HG02588 (cell line): ENCODE data around the gene SDK2.

Experiments used
- ATAC-seq: cut with Tn5 transposase; IDR thresholded peaks from one replicate; pipeline ENCODE4 v1.9.1; 2021; ENCODE audit warnings: mild to moderate bottlenecking, moderate library complexity; ENCODE audit not compliant: unreplicated experiment

SDK2 gene

DNA sequence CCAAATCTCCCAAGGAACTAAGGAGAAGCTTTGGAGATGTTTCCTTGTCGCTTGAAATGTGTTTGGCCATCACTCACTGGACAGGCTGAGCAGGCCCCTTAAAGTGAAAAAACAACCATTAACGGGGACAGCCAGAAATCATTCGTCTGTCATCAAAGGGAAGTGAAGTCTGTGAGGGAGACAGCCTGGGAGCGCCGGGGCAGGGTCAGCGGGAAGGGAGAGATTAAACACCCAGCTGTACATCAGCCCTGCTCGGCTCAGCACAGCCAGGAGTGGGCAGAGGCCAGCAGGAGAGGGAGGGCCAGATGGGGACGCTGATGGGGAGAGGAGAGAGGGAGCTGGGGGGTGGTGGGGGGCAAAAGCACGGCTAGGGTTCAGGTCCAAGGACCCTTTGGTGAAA is 105.1 kb downstream of the SDK2 start:
- no peak for ATAC-seq

DNA sequence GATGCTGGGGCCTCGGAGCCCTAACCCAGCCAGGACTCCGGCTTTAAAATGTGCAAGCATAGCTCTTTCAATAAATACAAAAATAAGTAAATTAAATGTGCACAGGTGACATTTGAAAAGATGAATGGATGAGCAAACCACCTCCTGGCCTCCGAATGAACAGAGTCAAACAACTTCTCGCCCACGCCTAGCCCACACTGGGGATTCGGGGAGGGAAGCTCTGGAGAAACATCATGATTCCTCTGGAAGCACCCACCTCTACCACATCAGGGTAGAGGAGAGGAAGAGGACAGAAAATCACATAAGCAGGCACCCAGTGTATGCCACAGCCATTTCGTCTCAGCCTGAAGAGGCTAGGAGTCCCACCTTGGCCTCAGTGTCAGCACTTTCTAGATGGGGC is 105.8 kb downstream of the SDK2 start:
- ATAC-seq = no peak

DNA sequence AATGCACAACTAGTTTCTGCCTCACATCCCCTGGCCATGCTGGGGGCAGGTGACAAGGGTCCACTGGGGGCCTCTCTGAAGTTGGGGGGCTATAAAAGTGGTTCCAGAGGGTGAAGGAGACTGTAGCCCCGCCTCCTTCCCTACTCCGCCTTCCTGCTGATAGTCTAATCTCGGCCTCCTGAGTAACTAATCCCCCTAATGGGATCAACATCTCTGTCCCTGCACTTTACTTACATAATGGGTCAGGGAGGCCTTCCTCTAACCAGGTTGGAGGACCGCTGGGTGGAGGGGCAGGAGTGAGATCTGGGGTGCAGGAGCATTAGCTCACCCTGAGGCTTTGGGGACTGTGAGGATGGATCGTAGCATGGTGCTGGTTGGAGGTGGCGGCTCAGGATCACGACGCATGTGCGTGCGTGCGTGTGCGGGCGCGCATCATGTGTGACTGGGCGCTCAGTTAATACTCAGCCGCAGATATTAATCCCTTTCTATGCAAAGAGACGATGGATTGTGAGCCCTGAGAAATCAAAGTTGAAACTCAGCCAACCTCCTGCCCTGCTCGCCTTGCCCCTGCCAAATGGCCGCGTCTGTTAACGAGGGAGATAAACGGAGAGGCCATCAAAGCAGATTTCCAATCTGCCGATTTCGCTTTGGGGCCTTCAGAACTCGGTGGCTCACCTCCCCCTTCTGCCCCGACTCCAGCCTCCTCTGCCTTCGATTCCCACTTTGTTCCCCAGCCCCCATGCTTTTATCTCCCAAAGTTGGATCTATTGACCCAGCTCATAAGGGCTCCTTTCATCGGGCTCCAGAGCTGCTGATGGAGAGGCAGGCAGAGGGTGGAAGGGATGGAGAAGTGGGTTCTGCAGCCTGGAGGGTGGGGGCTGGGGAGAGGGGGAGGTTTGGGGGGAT is 107.3 kb downstream of the SDK2 start:
- no peak for ATAC-seq

DNA sequence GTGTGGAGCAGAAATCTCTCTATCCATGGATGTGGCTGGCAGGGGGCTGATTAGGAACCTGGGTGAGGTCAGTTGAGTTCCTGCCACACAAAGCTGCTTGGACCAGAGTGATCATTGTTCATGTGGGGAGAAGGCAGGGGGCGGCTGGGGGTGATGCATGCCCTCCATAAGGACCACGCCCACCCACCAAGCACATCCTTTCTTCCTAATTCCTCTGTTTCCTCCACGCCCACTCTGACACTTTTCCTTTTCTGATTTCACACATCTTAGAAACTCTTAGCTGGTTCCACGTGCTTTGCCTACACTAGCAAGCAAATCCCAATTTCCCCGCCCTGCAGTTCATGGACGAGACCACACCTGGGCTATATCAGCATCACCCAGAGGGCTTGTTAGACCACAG is 108.5 kb downstream of the SDK2 start:
- no peak for ATAC-seq

DNA sequence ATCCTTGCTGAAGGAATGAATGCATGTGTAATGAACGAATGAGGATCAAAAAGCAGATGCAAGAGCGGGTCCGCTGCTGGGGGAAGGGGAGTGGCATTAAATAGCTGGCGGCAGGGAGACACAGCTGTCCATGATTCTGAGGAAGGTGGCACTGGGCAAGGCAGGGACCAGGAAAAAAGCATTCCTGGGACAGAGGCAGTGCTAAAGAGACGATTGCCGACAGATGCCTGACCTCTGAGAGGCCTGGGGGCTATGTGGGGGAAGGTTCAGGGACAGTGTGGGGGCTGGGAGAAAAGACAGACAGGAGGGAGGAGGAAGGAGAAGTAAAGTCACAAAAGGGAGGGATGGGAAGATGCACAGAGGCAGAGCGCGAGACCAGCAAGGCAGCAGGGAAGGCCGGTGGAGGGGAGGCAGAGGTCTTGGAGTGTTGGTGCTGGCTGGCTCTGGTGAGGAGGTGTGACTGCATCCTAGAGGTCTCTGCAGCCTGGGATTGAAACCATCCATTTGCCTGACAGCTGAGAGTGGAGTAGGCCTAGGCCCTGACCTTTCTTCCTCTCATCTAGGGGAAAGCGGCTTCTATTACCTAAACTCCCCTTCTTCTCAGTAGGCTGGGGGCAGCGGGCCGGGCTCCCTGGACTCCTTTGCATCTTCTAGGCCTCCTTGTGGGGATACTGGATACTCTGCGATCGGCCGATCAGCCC is 109.9 kb downstream of the SDK2 start:
- no peak for ATAC-seq

DNA sequence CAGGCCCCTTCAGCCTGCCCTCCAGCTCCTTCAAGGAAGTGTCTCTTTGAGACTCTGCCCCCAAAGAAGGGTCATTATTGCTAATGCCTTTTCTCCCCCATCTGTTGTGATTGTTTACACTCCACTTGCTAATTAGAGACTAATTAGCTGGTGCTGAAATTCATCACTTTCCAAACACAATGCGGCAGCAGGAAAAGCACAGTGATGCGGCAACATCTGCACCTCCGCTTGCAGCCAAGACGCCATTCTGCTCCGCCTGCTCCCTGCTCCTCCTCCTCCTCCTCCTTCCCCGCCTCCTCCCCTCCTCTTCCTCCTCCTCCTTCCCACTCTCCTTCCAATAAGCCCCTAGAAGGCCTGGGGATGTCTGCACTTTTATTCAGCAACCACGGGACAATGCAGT is 110.5 kb downstream of the SDK2 start:
- ATAC-seq = no peak

DNA sequence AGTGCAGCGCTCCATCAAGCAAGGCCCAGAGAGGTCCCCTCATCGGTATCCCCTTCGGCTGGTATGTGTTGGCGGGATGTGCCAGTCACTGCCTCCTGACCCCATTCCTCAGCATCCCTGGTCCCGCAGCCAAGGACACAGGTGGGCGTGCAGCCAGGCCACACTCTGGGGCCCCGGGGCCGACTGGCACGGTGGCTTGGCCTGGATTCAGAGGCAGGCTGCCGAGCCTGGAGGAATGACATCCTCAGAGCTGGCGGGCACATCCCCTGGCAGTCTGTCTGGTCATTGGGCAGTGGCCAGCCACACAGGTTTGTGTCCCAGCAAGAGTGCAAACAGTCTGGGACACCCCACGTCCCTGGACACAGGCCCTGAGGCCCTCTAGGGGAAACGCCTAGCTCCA is 111.1 kb downstream of the SDK2 start:
- ATAC-seq = no peak

DNA sequence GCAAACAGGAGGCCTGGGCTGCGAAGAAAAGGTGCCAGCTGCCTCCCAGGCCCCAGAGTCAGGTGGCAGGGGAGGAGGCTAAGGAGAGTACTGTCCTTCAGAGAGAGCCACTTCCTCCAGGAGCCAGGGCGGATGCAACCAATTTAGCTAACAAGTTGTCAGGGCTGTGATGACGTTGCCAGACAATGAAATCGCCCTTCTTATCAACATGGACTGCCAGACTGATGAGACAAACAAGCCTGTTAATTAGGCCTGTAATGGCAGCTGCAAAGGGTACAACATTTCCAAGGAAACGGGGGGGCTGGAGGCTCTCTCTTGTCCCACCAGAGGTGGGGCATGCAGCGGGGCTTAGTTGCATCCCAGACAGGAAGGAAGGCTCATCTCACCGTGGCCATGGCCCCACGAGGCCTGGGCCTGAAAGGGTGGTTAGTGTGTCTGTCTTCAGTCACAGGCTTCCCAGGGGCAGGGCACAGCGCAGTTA is 111.8 kb downstream of the SDK2 start:
- no peak for ATAC-seq

DNA sequence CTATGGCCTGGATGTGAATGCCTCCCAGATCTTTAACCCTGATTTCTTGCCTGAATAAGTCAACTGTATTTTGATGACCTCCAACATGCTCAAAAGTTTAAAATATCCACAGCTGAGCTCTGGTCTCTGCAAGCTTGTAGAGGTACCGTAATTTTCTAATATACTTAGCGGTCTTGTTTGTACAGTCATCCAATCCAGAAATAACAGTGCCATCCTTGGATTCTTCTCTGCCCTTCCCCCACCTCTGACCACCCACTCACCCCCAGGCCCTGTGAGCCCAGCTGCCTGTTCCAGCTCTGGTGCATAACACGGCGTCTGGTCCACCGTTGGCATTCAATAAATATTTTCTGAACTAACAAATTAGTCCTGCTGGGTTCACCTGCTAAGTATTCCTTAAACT is 113.1 kb downstream of the SDK2 start:
- ATAC-seq = no peak

DNA sequence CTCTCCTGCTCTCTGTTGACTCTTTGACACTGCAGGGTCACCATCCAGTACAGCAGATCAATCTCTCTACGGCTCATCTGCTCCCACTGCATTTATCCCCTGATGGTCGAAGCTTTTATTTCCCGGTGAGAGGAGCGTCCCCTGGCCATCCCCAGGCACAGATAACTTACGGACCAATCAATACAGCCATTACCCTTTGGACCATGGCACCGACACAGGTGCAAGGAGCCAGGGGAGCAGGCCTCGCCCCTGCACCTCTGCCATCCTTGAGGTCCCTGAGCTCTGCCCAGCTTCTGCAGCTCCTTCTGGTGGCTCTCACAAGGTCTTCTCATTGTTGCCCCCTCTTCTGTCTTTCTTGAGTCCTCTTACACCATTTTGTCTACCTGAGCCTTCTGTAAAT is 115.6 kb downstream of the SDK2 start:
- ATAC-seq = no peak

DNA sequence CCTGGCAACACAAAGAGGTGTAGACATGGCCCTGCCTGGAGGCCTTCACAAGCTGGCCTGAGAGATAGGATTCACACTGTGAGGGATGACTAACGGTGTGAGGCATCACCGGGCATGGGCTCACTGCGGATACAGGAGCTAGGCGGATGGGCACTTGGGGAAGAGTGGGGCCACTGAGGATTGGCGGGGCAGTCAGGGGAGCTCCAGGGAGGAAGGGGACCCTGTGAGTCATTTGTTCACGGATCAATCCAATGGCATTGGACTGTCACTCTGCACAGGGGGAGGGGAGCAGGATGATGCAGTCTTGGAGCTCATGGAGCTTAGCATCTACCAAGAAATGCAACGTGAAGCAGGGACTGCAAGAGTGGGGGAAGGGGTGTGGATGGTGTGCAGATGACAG is 117.3 kb downstream of the SDK2 start:
- no peak for ATAC-seq

DNA sequence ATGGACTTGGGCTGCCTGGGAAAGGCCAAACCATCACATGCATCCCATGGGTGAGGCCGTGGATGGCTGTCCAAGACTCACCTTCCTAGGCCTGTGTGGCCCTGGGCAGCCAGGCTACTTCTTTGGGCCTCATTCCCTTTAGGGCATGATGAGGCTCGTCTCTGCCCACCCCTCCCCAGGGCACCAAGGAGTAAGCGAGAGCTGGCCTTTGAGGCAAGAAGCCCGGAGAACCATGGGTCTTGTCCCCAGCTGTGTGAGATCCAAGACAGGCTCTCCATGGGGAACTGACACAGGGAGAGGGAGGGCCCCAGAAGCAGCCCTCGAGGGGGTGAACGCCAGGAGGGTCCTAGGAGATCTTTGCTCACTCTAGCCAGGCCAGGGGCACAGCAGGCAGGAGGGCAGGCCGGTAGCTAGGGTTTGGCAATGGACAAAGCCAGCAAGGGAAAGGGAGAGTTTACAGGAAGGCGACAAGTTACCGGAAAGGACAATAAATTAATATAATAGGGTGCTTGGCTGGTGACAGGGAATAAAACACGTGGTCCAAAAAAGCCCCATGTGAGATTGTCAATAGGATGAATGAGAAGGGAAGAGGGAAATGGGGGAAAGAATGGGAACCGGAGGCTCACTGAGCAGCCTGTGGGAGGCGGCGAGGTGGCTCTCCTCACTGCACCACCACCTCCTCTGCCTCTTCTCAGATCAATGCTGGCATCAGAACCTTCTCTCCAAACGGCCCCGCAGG is 119.1 kb downstream of the SDK2 start:
- no peak for ATAC-seq

DNA sequence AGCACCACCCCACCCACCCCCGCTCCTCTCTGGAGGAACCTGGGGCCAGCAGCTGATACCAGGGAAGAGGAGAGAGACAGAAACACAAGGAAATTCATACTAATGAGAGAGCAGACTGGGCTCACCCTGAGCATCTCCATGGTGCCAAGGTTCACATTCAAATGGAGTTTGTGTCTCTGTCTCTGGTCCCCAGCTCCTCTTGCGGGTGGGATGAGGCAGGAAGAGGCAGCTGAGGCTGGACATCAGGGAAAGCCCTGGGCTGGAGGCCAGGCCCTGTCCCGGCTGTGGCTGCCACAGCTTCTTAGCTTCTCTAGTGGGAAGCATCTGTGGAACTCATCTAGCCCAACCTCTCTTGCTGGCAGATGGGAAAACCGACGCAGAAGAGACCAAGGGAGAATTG is 121.5 kb downstream of the SDK2 start:
- ATAC-seq = no peak

DNA sequence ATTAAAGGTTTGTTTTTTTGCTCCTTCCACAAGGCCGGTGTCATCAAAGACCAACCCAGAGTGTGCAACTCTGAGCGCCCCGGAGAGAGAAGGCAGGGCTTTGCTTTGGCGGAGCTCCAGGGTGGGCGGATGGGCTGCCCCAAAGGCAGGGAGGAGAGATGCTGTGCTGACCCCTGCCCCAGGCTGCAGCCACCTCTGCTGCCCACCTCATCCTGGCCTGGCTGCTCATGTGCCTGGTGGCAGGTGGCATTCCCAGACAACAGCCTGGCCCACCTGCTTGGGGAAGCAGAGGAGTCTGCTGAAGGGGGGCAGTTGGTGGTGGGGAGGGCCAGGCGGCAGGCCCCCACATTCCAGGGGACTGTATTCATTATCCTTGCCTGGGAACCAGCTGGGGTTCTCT is 122.1 kb downstream of the SDK2 start:
- ATAC-seq = no peak

DNA sequence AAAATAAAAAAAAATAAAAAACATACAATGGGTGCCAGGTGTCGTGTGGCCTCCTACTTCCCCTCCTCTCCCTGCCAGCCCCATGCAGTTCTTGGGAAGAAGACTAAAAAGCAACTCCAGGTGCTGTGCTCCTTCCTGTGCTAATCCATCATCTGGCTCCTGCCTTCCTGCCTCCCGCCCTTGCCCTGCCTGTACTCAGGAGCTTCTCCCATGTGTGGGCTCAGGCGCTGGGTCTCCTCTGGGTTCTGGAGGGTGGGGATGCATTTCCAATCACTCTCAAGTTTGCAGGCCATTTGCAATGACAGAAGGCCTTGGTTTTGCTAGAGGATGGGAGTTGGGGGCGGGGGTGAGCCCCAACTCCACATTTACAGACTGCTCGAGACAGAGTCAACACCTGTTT is 122.9 kb downstream of the SDK2 start:
- ATAC-seq = no peak

DNA sequence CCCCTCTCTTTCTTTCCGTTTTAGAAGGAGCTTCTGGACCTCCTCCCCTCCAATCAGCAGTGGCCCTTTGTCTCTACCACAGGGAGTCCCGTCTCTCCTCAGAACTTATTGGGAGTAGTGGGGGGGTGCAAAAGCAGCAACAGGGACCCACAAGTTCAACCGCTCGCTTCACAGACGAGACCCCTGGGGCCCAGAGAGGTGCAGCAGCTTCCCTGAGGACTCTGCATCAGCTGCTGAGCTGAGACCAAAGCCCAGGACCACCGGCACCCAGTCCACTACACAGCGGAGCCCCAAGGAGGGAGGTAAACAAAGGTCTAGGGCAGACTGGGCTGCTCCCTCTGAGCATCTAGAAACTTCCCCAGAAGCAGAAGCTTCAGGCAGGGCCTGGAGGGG is 123.9 kb downstream of the SDK2 start:
- no peak for ATAC-seq

DNA sequence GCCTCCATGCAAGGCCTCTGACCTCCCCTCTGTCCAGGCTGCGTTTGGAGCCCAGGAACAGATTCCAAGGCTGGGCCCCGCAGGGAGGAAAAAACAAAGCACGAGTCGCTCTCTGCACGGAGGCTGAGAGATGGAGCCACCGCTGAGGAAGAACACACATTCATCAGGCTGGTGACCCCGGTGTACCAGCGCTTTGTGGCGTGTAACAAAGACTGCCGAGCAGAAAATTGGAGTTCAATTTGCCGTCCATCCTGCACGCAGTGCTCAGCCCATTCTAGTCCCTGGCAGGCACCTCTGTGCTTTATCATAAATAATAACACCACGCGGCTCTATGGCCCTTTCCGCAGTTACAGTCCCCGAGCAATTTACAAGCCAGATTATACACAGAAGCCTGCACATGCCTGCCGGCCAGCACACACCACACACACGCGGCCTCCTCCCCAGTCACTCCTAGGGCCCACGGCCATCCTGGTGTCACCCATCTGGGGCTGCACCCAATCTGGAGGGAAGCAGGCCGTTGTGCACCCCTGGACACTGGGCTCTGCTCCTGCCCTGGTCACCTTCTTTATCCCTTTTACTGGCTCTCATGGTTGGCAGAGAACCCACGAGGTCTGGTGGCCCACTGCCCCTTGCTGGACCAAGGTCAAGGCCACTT is 124.4 kb downstream of the SDK2 start:
- ATAC-seq = no peak

DNA sequence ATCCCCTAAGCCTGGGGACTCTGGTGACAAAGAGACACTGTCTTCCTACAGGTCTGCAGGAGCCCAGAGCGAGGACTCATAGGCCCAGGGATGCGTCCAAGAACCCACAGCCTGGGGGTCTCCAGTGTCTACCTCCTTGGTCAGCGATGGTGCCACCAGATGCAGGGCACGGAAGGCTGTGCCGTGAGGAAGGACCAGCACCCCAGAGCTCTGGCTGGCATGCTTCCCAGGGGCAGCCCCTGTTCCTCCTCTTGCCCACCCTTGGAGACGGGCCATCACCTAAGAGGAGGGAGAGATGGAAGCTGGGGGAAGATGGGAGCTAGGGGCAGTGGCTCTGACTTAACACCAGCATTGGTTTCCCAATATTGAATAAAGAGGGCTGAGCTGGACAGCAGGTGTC is 125.2 kb downstream of the SDK2 start:
- ATAC-seq = no peak

DNA sequence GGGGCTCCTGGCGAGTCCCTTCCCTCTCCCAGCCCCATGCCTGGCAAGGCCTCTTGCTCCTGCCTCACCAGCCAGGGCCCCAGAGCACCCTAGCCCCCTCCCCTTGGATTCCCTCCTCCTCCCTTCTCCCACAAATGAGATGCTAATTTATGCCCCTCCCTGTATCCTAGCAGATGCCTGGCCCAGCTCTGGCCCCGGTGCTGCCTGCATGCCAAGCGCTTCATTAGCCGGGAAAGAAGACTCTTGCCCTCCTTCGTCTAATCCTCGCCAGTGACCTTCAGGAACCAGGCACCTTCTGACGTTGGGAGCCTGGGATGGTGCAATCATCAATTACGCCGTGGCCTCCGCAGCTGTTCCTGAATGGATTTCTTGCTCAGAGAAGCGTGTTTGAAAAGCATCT is 127.8 kb downstream of the SDK2 start:
- ATAC-seq = no peak

DNA sequence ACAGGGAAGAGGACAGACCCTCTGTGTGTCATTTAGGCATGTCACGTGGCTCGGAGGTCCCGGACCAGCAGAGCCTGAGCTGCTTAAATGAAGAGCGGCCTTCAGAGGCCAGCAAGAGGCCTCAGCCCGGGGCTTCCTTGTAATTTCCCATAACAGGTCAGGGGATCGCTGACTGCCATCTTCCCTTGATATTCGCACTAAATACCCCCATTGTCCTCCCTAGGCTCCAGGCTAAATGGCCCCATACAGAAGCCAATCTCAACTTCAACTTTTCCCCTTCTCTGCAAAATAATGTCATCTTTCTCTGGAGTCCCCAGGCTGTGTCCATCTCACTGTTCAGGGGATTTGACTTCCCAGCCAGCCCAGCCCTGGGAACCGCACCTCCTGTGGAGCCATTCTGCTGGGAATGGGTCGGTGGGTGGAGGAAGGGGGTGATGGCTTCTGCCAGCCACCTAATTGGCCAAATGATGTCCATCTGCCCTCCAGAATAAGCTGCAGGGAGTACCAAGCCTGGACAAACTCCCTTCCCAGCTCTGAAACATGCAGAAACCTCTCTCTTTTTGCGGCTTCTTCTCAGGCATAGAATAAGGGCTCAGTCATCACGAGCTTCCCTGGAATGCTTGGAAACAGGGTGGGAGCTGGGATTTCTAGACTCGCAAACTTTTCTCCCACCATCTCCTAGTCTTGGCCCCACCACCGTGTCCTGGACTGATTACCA is 129.9 kb downstream of the SDK2 start:
- no peak for ATAC-seq
